ENCODE measurements around the gene MYH9.

DNA sequence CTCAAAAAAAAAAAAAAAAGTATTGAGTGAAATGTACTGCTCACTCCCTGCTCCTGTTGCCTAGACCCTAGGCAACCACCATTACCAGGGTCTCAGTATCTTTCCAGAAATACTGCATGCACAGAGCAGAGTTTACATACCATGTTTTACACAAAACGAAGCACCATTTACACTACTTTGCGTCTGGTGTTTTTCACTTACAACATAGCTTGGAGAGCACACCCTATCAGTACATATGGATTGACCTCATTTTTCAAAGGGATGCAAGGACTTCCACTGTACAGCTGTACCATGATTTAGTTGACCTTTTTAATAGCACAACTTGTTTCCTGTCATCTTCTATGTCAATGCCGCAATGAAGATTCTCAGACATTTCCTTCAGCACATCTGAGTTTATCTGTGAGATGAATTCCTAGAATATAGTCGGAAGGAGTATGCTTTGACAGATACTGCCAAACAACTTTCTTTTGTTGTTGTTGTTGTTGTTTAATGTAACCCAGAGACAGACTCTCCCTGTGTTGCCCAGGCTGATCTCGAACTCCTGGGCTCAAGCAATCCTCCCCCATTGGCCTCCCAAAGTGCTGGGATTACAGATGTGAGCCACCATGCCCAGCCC, 6.1 kb downstream of the MYH9 start:
- TF ChIP-seq, protein P1, sequence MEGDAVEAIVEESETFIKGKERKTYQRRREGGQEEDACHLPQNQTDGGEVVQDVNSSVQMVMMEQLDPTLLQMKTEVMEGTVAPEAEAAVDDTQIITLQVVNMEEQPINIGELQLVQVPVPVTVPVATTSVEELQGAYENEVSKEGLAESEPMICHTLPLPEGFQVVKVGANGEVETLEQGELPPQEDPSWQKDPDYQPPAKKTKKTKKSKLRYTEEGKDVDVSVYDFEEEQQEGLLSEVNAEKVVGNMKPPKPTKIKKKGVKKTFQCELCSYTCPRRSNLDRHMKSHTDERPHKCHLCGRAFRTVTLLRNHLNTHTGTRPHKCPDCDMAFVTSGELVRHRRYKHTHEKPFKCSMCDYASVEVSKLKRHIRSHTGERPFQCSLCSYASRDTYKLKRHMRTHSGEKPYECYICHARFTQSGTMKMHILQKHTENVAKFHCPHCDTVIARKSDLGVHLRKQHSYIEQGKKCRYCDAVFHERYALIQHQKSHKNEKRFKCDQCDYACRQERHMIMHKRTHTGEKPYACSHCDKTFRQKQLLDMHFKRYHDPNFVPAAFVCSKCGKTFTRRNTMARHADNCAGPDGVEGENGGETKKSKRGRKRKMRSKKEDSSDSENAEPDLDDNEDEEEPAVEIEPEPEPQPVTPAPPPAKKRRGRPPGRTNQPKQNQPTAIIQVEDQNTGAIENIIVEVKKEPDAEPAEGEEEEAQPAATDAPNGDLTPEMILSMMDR (conservative IDR thresholded peaks at IDR 0.05) = no peak
- TF ChIP-seq ZFX (IDR thresholded peaks at IDR 0.05) = no peak
